ENCODE measurements around the gene SS18L1.
"Not testable (repeated sequence)": the region's sequence is repeated elsewhere in the genome, so short reads cannot be mapped to it uniquely, and the experiment has no call there.

SS18L1 gene

GRCh38 chr20:62115800-62116407 is 27.7 kb upstream of the SS18L1 start:
- Histone ChIP-seq H3K27me3 (ENCODE audit: control insufficient read depth in 1 of 2, insufficient read depth in 1 of 2, low read length in 2 of 2) (peaks cover 33 to 40% of the 10 kb centered on the region in 2 experiments), H3K9me3 (ENCODE audit: control insufficient read depth, low read length) (peaks cover 17% of the 10 kb centered on the region)
- H2BK5ac ChIP-seq (ENCODE audit: low read depth, low read length, poor library complexity, severe bottlenecking); H3K18ac ChIP-seq (ENCODE audit: low read depth in 1 of 2, low read length in 2 of 2); H3K23ac ChIP-seq (ENCODE audit: low read length in 2 of 2); H3K79me1 ChIP-seq (replicated peaks; ENCODE audit: low read length, poor library complexity, severe bottlenecking); H3K36me3 ChIP-seq (ENCODE audit: control insufficient read depth in 1 of 2, insufficient read depth in 2 of 2, low read depth in 1 of 2, low read length in 2 of 2); H4K8ac ChIP-seq (ENCODE audit: low read length); H2BK12ac ChIP-seq (ENCODE audit: low read length in 2 of 2); H3K27ac ChIP-seq (ENCODE audit: low read length, poor library complexity, severe bottlenecking); H4K91ac ChIP-seq (ENCODE audit: low read length); H2BK15ac ChIP-seq (ENCODE audit: low read depth, poor library complexity, severe bottlenecking); H3K4me2 ChIP-seq (ENCODE audit: low read length, poor library complexity, severe bottlenecking); H2BK120ac ChIP-seq (ENCODE audit: low read depth, low read length); H3K4me3 ChIP-seq (ENCODE audit: insufficient read depth in 1 of 2, low read depth in 1 of 2, low read length in 2 of 2); H3K4ac ChIP-seq (ENCODE audit: low read depth in 1 of 2, low read length in 2 of 2); H2AK5ac ChIP-seq (ENCODE audit: low read length, severe bottlenecking); H3K9ac ChIP-seq (ENCODE audit: low read length); DNase-seq; H3K14ac ChIP-seq (ENCODE audit: low read length in 2 of 2); H3K4me1 ChIP-seq (ENCODE audit: control insufficient read depth, insufficient read depth, low read depth, low read length); H2AFZ ChIP-seq (ENCODE audit: low read depth, low read length): not testable (repeated sequence)
- WGBS = 82% methylated on average over 3 of the region's 7 CpGs

GRCh38 chr20:62116558-62117361 is 26.8 kb upstream of the SS18L1 start:
- peaks cover 4% of the 10 kb centered on the region for H3K4me1 ChIP-seq (ENCODE audit: control insufficient read depth, insufficient read depth, low read depth, low read length)
- H4K91ac ChIP-seq (ENCODE audit: low read length) = no peak overlapping the region
- no peak overlapping the region for H3K9ac ChIP-seq (ENCODE audit: low read length)
- H3K4ac ChIP-seq (ENCODE audit: low read depth in 1 of 2, low read length in 2 of 2) = no peak overlapping the region
- H3K27me3 ChIP-seq (ENCODE audit: control insufficient read depth in 1 of 2, insufficient read depth in 1 of 2, low read length in 2 of 2) = peaks cover 33 to 40% of the 10 kb centered on the region in 2 experiments
- no peak overlapping the region for H2AFZ ChIP-seq (ENCODE audit: low read depth, low read length)
- no peaks in the 10 kb centered on the region for H3K79me1 ChIP-seq (replicated peaks; ENCODE audit: low read length, poor library complexity, severe bottlenecking)
- no peak overlapping the region for H3K4me2 ChIP-seq (ENCODE audit: low read length, poor library complexity, severe bottlenecking)
- 89% methylated on average over 34 of the region's 38 CpGs for WGBS
- H3K27ac ChIP-seq (ENCODE audit: low read length, poor library complexity, severe bottlenecking) = no peak overlapping the region
- H2BK12ac ChIP-seq (ENCODE audit: low read length in 2 of 2) = no peak overlapping the region
- H3K18ac ChIP-seq (ENCODE audit: low read depth in 1 of 2, low read length in 2 of 2) = no peak overlapping the region
- H3K9me3 ChIP-seq (ENCODE audit: control insufficient read depth, low read length) = peaks cover 13% of the 10 kb centered on the region
- no peak overlapping the region for H2BK15ac ChIP-seq (ENCODE audit: low read depth, poor library complexity, severe bottlenecking)
- no peak overlapping the region for H2AK5ac ChIP-seq (ENCODE audit: low read length, severe bottlenecking)
- no peak overlapping the region for H2BK5ac ChIP-seq (ENCODE audit: low read depth, low read length, poor library complexity, severe bottlenecking)
- H3K23ac ChIP-seq (ENCODE audit: low read length in 2 of 2) = no peak overlapping the region
- no peak overlapping the region for H3K4me3 ChIP-seq (ENCODE audit: insufficient read depth in 1 of 2, low read depth in 1 of 2, low read length in 2 of 2)
- DNase-seq = no peak
- H2BK120ac ChIP-seq (ENCODE audit: low read depth, low read length) = no peak overlapping the region
- H3K14ac ChIP-seq (ENCODE audit: low read length in 2 of 2) = no peak overlapping the region
- no peak overlapping the region for H4K8ac ChIP-seq (ENCODE audit: low read length)
- no peaks in the 10 kb centered on the region for H3K36me3 ChIP-seq (ENCODE audit: control insufficient read depth in 1 of 2, insufficient read depth in 2 of 2, low read depth in 1 of 2, low read length in 2 of 2)

GRCh38 chr20:62117362-62117646 is 26.3 kb upstream of the SS18L1 start:
- Histone ChIP-seq H2BK12ac (ENCODE audit: low read length in 2 of 2) (no peak overlapping the region), H3K36me3 (ENCODE audit: control insufficient read depth in 1 of 2, insufficient read depth in 2 of 2, low read depth in 1 of 2, low read length in 2 of 2) (no peaks in the 10 kb centered on the region), H2AFZ (ENCODE audit: low read depth, low read length) (no peak overlapping the region), H2AK5ac (ENCODE audit: low read length, severe bottlenecking) (no peak overlapping the region), H3K14ac (ENCODE audit: low read length in 2 of 2) (no peak overlapping the region), H3K4ac (ENCODE audit: low read depth in 1 of 2, low read length in 2 of 2) (no peak overlapping the region), H3K23ac (ENCODE audit: low read length in 2 of 2) (no peak overlapping the region), H3K9me3 (ENCODE audit: control insufficient read depth, low read length) (peaks cover 12% of the 10 kb centered on the region), H3K4me3 (ENCODE audit: insufficient read depth in 1 of 2, low read depth in 1 of 2, low read length in 2 of 2) (no peak overlapping the region), H4K8ac (ENCODE audit: low read length) (no peak overlapping the region), H4K91ac (ENCODE audit: low read length) (no peak overlapping the region), H2BK120ac (ENCODE audit: low read depth, low read length) (no peak overlapping the region), H3K27ac (ENCODE audit: low read length, poor library complexity, severe bottlenecking) (no peak overlapping the region), H2BK5ac (ENCODE audit: low read depth, low read length, poor library complexity, severe bottlenecking) (no peak overlapping the region), H3K4me1 (ENCODE audit: control insufficient read depth, insufficient read depth, low read depth, low read length) (peaks cover 4% of the 10 kb centered on the region), H3K9ac (ENCODE audit: low read length) (no peak overlapping the region), H3K79me1 (replicated peaks; ENCODE audit: low read length, poor library complexity, severe bottlenecking) (no peaks in the 10 kb centered on the region), H2BK15ac (ENCODE audit: low read depth, poor library complexity, severe bottlenecking) (no peak overlapping the region), H3K4me2 (ENCODE audit: low read length, poor library complexity, severe bottlenecking) (no peak overlapping the region), H3K18ac (ENCODE audit: low read depth in 1 of 2, low read length in 2 of 2) (no peak overlapping the region), H3K27me3 (ENCODE audit: control insufficient read depth in 1 of 2, insufficient read depth in 1 of 2, low read length in 2 of 2) (peaks cover 33 to 40% of the 10 kb centered on the region in 2 experiments)
- no peak for DNase-seq
- 24% methylated on average over 9 of the region's 9 CpGs for WGBS

GRCh38 chr20:62117658-62118057 is 25.9 kb upstream of the SS18L1 start:
- Histone ChIP-seq H3K4me3 (ENCODE audit: insufficient read depth in 1 of 2, low read depth in 1 of 2, low read length in 2 of 2) (no peak overlapping the region), H3K36me3 (ENCODE audit: control insufficient read depth in 1 of 2, insufficient read depth in 2 of 2, low read depth in 1 of 2, low read length in 2 of 2) (no peaks in the 10 kb centered on the region), H3K9ac (ENCODE audit: low read length) (no peak overlapping the region), H3K27ac (ENCODE audit: low read length, poor library complexity, severe bottlenecking) (no peak overlapping the region), H3K18ac (ENCODE audit: low read depth in 1 of 2, low read length in 2 of 2) (no peak overlapping the region), H3K79me1 (replicated peaks; ENCODE audit: low read length, poor library complexity, severe bottlenecking) (no peaks in the 10 kb centered on the region), H2BK12ac (ENCODE audit: low read length in 2 of 2) (no peak overlapping the region), H3K4ac (ENCODE audit: low read depth in 1 of 2, low read length in 2 of 2) (peak overlapping the region in 1 of 2 experiments; percentile 25), H3K9me3 (ENCODE audit: control insufficient read depth, low read length) (peaks cover 8% of the 10 kb centered on the region), H4K91ac (ENCODE audit: low read length) (no peak overlapping the region), H2BK15ac (ENCODE audit: low read depth, poor library complexity, severe bottlenecking) (no peak overlapping the region), H2BK120ac (ENCODE audit: low read depth, low read length) (no peak overlapping the region), H3K27me3 (ENCODE audit: control insufficient read depth in 1 of 2, insufficient read depth in 1 of 2, low read length in 2 of 2) (peaks cover 33 to 40% of the 10 kb centered on the region in 2 experiments), H2AFZ (ENCODE audit: low read depth, low read length) (no peak overlapping the region), H2BK5ac (ENCODE audit: low read depth, low read length, poor library complexity, severe bottlenecking) (no peak overlapping the region), H3K4me1 (ENCODE audit: control insufficient read depth, insufficient read depth, low read depth, low read length) (peaks cover 4% of the 10 kb centered on the region), H3K4me2 (ENCODE audit: low read length, poor library complexity, severe bottlenecking) (no peak overlapping the region), H4K8ac (ENCODE audit: low read length) (no peak overlapping the region), H3K14ac (ENCODE audit: low read length in 2 of 2) (no peak overlapping the region), H2AK5ac (ENCODE audit: low read length, severe bottlenecking) (no peak overlapping the region), H3K23ac (ENCODE audit: low read length in 2 of 2) (no peak overlapping the region)
- no peak for DNase-seq
- 69% methylated on average over 15 of the region's 15 CpGs for WGBS

All from mesenchymal stem cell (in vitro differentiated cells and primary cell).